GM10266 (cell line): ENCODE results near the gene TRIM68.

ENCODE experiments used
- DNase-seq: peaks from one replicate; pipeline ENCODE4 v3.0.0; 2012; ENCODE audit errors: extremely low spot score
- CTCF ChIP-seq: IDR thresholded peaks from 2 replicates; pipeline ENCODE4 v1.5.1; 2012; ENCODE audit warnings: mild to moderate bottlenecking, low read depth; ENCODE audit not compliant: control insufficient read depth, insufficient read depth; ENCODE audit errors: missing control alignments

The TRIM68 gene

GRCh38 chr11:4642043-4642442, 34.0 kb upstream of the TRIM68 start:
- no peak for TF ChIP-seq CTCF
- DNase-seq, result no peak

GRCh38 chr11:4641501-4641900, 33.5 kb upstream of the TRIM68 start:
- TF ChIP-seq CTCF, result no peak
- no peak for DNase-seq

GRCh38 chr11:4639931-4640330, 31.9 kb upstream of the TRIM68 start:
- no peak for TF ChIP-seq CTCF
- no peak for DNase-seq

GRCh38 chr11:4637662-4638047, 29.6 kb upstream of the TRIM68 start:
- TF ChIP-seq CTCF, result no peak
- no peak for DNase-seq

GRCh38 chr11:4636962-4637661, 29.1 kb upstream of the TRIM68 start, which contains the start of gene OR51D1:
Gene OR51D1 (plus strand): TSS chr11:4637477. CDS start chr11:4639791, 2,314 bp downstream.
- peak; percentile 69 for DNase-seq
- peak; percentile 92 for TF ChIP-seq CTCF

- no peak for TF ChIP-seq CTCF
- no peak for DNase-seq
Measured at GRCh38 chr11:4636136-4636535, 28.1 kb upstream of the TRIM68 start.

GRCh38 chr11:4626207-4627099, 18.4 kb upstream of the TRIM68 start:
- no peak for DNase-seq

More at GRCh38 chr11:4626207-4627099, 18.4 kb upstream of the TRIM68 start:
- TF ChIP-seq CTCF, result peak; percentile 60
